Tibial artery (tissue), 4 donors: Measurements from ENCODE around the gene SLC25A6.

Experiments used
- DNase-seq, 2 donors: peaks; one replicate each; pipeline ENCODE4 v3.0.0-alpha.2; 2019
- H3K27ac ChIP-seq, 2 donors: fragments of 200-600 bp; sonication (generic) in 1 of 2; 1 replicate in 1 of 2; 2 replicates in 1 of 2; pipeline ENCODE4 v1.5.1; 2018 to 2019; ENCODE audit warnings: mild to moderate bottlenecking in 1 of 2
- H3K27me3 ChIP-seq, 2 donors: fragments of 200-600 bp; sonication (generic) in 1 of 2; one replicate each; pipeline versions ENCODE4 v1.5.1 to v1.6.0; 2016 to 2019
- H3K36me3 ChIP-seq, 3 donors: fragments of 200-600 bp; sonication (generic) in 2 of 3; one replicate each; pipeline ENCODE4 v1.5.1; 2016 to 2019; ENCODE audit warnings: mild to moderate bottlenecking in 2 of 3
- H3K4me1 ChIP-seq, 4 donors: fragments of 200-600 bp; sonication (generic) in 2 of 4; 1 replicate in 3 of 4; 2 replicates in 1 of 4; pipeline ENCODE4 v1.5.1; 2016 to 2019
- H3K4me3 ChIP-seq, 2 donors: fragments of 200-600 bp; sonication (generic) in 1 of 2; 1 replicate in 1 of 2; 2 replicates in 1 of 2; pipeline ENCODE4 v1.5.1; 2018 to 2019; ENCODE audit warnings: mild to moderate bottlenecking in 2 of 2
- H3K9me3 ChIP-seq, 3 donors: fragments of 200-600 bp; sonication (generic) in 1 of 3; one replicate each; pipeline ENCODE4 v1.5.1; 2016 to 2019
- intact Hi-C: fragments of 100-400 bp; cut with DNase I; formaldehyde crosslinking; loops from one replicate; pipeline ENCODE4 v1.15.0; 2023; ENCODE audit warnings: low total_unique reads
- TF ChIP-seq, protein P1 (sequence below), 2 experiments: fragments of 200-600 bp in 1 of 2; fragments of 450-650 bp in 1 of 2; IDR thresholded peaks; one replicate each; pipeline ENCODE4 v1.5.1; 2017 to 2019; ENCODE audit warnings: antibody characterized with exemption in 2 of 2, mild to moderate bottlenecking in 1 of 2, moderate library complexity in 1 of 2

The SLC25A6 gene

DNA sequence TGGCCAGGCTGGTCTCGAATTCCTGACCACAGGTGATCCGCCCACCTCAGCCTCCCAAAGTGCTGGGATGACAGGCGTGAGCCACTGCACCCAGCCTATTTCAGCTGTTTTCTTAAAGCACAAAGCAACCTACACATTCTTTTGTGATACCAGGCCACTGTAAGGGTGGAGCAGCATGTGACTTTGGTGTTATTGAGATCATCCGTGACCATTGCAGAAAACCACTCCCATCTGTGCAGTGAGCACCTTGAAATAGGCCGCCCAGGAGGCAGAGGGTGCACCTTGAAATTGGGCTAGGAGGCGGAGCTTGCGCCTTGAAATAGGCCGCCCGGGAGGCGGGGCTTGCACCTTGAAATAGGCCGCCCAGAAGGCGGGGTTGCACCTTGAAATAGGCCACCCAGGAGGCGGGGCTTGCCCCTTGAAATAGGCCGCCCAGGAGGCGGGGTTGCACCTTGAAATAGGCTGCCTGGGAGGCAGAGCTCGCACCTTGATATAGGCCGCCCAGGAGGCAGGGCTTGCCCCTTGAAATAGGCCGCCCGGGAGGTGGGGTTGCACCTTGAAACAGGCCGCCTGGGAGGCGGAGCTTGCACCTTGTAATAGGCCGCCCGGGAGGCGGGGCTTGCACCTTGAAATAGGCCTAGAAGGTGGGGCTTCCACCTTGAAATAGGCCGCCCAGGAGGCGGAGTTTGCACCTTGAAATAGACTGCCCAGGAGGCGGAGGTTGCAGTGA lies 9.0 kb upstream of the SLC25A6 start:
- no peak overlapping the region for H3K4me3 ChIP-seq
- H3K9me3 ChIP-seq, result no peaks in the 10 kb centered on the region
- intact Hi-C loops, result no loop called here
- TF ChIP-seq, protein P1, sequence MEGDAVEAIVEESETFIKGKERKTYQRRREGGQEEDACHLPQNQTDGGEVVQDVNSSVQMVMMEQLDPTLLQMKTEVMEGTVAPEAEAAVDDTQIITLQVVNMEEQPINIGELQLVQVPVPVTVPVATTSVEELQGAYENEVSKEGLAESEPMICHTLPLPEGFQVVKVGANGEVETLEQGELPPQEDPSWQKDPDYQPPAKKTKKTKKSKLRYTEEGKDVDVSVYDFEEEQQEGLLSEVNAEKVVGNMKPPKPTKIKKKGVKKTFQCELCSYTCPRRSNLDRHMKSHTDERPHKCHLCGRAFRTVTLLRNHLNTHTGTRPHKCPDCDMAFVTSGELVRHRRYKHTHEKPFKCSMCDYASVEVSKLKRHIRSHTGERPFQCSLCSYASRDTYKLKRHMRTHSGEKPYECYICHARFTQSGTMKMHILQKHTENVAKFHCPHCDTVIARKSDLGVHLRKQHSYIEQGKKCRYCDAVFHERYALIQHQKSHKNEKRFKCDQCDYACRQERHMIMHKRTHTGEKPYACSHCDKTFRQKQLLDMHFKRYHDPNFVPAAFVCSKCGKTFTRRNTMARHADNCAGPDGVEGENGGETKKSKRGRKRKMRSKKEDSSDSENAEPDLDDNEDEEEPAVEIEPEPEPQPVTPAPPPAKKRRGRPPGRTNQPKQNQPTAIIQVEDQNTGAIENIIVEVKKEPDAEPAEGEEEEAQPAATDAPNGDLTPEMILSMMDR (IDR thresholded peaks at IDR 0.05), result no peak
- peaks cover 30 to 71% (median 37%) of the 10 kb centered on the region in 3 donors for H3K36me3 ChIP-seq
- no peaks in the 10 kb centered on the region for H3K27me3 ChIP-seq
- DNase-seq, result peak in 1 of 2 donors; percentile 59
- H3K27ac ChIP-seq, result no peak overlapping the region
- no peaks in the 10 kb centered on the region for H3K4me1 ChIP-seq

DNA sequence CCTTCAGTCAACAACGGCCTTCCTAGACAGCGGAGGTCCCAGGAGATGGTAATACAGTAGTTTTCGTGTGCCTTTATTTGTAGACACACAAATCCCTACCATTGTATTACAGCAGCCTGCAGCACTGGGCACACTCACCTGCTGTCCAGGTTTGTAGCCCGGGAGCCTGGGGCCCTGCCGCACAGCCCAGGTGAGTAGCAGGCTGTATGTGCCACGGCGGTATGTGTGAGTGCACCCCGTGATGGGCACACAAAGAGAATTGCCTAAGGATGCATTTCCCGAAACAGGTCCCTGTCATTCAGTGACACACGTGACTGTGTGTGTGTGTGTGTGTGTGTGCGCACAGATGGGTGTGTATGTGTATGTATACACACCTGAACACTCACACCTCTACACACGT lies 8.1 kb upstream of the SLC25A6 start:
- peak in 1 of 2 donors; percentile 56 for DNase-seq
- Histone ChIP-seq H3K4me1 (peaks cover 0 to 3% (median 0%) of the 10 kb centered on the region in 4 donors), H3K27me3 (no peaks in the 10 kb centered on the region), H3K27ac (no peak overlapping the region), H3K36me3 (peaks cover 23 to 63% (median 29%) of the 10 kb centered on the region in 3 donors), H3K9me3 (no peaks in the 10 kb centered on the region), H3K4me3 (no peak overlapping the region)
- intact Hi-C loops, result no loop called here
- TF ChIP-seq, protein P1 (IDR thresholded peaks at IDR 0.05), result no peak

DNA sequence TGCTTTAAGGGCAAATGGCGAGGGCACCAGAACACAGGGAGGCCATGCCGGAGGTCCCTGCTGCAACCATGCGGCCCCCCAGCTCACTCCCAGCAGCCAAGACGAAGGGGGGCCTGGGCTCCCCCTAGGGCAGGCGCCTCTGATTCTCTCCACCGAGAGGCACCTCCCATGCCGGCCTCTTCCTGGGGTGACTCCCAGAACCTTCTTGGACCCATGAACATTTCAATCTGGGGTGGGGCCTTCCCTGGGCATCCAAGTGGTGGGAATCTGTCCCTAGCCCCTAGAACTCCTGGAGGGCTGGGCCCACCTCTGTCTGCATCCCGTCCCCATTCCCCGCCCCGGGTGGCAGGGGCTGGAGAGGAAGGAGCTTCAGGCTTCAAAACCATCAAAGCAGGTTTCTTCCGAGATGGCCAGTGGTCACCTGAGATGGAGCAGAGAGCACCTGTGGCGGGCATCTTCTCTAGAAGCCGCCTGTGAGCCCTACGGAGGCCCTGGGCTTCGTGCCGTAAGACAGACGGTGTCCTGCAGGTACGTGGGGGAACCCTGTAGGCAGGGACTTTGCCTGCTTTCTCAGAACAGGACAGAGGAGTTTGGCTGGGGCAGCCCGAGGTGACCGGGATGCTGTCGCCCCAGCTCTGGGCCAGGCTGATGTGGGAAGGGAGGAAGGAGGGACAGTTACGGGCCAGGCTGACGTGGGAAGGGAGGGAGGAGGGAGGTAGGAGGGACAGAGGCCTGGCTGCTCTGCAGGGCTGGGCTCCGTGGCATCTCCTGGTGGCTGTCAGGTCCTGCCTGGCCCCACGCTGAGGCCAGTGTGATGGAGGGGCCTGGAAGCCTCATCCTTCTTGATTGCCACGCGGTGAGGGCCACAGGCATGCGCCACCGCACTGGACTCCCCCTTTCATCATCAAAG lies 6.8 kb upstream of the SLC25A6 start:
- intact Hi-C loops, result loop anchor here (10.0 kb wide), 2 partner anchors 196 to 1084 kb away; partner anchors contain the start of genes AKAP17A and GTPBP6
- peak in 1 of 2 donors; percentile 59 for DNase-seq
- Histone ChIP-seq H3K9me3 (no peaks in the 10 kb centered on the region), H3K36me3 (peaks cover 9 to 49% (median 15%) of the 10 kb centered on the region in 3 donors), H3K27ac (no peak overlapping the region), H3K4me3 (no peak overlapping the region), H3K4me1 (peaks cover 0 to 15% (median 9%) of the 10 kb centered on the region in 4 donors), H3K27me3 (no peaks in the 10 kb centered on the region)
- TF ChIP-seq, protein P1 (IDR thresholded peaks at IDR 0.05), result no peak

DNA sequence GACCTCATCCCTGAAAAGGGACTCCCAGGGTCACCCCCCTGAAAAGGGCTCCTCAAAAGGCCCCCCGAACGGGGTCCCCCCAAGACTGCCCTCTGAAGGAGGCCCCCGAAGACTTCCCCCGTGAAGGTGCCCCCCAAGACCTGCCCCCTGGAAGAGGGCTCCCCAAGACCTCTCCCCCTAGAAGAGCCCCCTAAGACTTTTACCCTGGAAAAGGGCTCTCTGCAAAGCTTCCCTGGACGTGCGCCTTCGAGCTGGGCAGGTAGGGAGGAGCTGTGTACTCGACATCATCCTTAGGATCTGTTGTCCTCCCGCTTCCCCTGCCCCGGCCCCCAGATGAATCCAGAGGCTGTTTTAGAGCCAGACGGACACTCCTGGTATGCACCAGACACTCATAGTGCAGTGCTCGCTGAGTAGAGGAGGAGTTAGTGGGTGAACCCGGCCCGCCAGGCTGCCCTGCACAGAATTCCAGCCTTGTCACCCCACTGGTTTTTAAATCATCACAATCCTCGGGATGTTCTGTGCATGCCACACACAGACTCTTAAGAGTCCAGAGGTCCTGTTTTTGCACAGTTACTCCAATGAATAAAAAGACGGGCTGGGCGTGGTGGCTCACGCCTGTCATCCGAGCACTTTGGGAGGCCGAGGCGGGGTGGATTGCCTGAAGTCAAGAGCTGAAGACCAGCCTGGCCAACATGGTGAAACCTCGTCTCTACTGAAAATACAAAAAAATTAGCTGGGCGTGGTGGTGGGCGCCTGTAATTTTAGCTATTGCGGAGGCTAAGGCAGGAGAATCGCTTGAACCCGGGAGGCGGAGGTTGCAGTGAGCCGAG lies 5.7 kb upstream of the SLC25A6 start:
- Histone ChIP-seq H3K27ac (no peak overlapping the region), H3K4me3 (no peak overlapping the region), H3K9me3 (no peaks in the 10 kb centered on the region), H3K4me1 (peaks cover 0 to 24% (median 16%) of the 10 kb centered on the region in 4 donors), H3K36me3 (peaks cover 0 to 39% (median 6%) of the 10 kb centered on the region in 3 donors), H3K27me3 (no peaks in the 10 kb centered on the region)
- peak in 1 of 2 donors; percentile 38 for DNase-seq
- TF ChIP-seq, protein P1 (IDR thresholded peaks at IDR 0.05), result no peak
- intact Hi-C loops, result loop anchor here (10.0 kb wide), 2 partner anchors 197 to 1083 kb away; partner anchors contain the start of genes AKAP17A and GTPBP6

DNA sequence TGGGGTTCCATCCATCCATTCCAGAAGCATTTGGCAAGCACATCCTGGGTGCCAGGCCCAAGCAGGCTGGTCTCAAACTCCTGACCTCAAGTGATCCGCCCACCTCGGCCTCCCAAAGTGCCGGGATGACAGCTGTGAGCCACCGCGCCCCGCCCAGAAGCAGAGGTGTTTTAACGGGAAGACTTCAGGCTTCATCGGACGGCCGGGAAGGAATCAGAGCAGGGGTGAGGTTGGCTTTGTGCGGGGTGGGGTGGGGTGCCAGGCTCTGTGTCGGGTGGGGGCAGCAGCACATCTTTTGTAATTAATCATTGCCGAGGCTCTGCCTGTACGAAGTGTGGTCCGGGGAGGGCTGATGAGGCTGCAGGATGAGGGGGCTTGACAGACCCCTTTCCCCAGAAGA lies 5.1 kb upstream of the SLC25A6 start:
- peaks cover 0 to 33% (median 5%) of the 10 kb centered on the region in 3 donors for H3K36me3 ChIP-seq
- TF ChIP-seq, protein P1 (IDR thresholded peaks at IDR 0.05), result no peak
- no peak overlapping the region for H3K27ac ChIP-seq
- H3K9me3 ChIP-seq, result no peaks in the 10 kb centered on the region
- DNase-seq, result peak in 1 of 2 donors; percentile 61
- peaks cover 0 to 24% (median 16%) of the 10 kb centered on the region in 4 donors for H3K4me1 ChIP-seq
- no peak overlapping the region for H3K4me3 ChIP-seq
- intact Hi-C loops, result loop anchor here (10.0 kb wide), 2 partner anchors 198 to 1082 kb away; partner anchors contain the start of genes AKAP17A and GTPBP6
- H3K27me3 ChIP-seq, result no peaks in the 10 kb centered on the region
